Natural killer cell (primary cell): ENCODE measurements around the gene IFI44. TPM values are rescaled to one million over a fixed set of nuclear protein-coding genes. Genes with fewer than 3 reads are reported as not detected.
A peak's percentile ranks its signal among the peaks of the same experiment; 100 is the strongest.

Source experiments
- ATAC-seq, 3 donors: fragments of 150-1000 bp in 2 of 3; fragments of 200-7000 bp in 1 of 3; cut with Tn5 transposase; 1 replicate in 1 of 3; 2 replicates in 2 of 3; pipeline ENCODE4 v1.10.0; 2021; ENCODE audit warnings: mild to moderate bottlenecking in 2 of 3, moderate library complexity in 2 of 3
- DNase-seq, 2 donors: peaks; one replicate each; pipeline versions ENCODE4 v3.0.0 to v3.0.0-alpha.2; 2013 to 2021; ENCODE audit warnings: mixed read lengths in 1 of 2
- H3K27ac ChIP-seq: one replicate; pipeline ENCODE4 v1.5.1; 2013; ENCODE audit warnings: mild to moderate bottlenecking, low read length
- H3K27me3 ChIP-seq: one replicate; pipeline ENCODE4 v1.6.1; 2013; ENCODE audit warnings: low read length; ENCODE audit not compliant: control insufficient read depth, insufficient read depth
- H3K36me3 ChIP-seq: one replicate; pipeline ENCODE4 v1.6.1; 2013; ENCODE audit warnings: low read length; ENCODE audit not compliant: control insufficient read depth, insufficient read depth
- H3K4me1 ChIP-seq: one replicate; pipeline ENCODE4 v1.6.1; 2013; ENCODE audit warnings: low read length; ENCODE audit not compliant: control insufficient read depth, insufficient read depth
- H3K4me3 ChIP-seq: one replicate; pipeline ENCODE4 v1.5.1; 2013; ENCODE audit warnings: low read length
- H3K9me3 ChIP-seq: one replicate; pipeline ENCODE4 v1.6.1; 2013; ENCODE audit warnings: low read length; ENCODE audit not compliant: control insufficient read depth, insufficient read depth
- H3K27ac Mint-ChIP-seq, 2 donors: one replicate each; pipeline ENCODE4 v1.8.0; 2022; ENCODE audit warnings: mild to moderate bottlenecking in 2 of 2, mixed read lengths in 2 of 2, moderate library complexity in 1 of 2
- H3K27me3 Mint-ChIP-seq, 2 donors: one replicate each; pipeline ENCODE4 v1.8.0; 2022; ENCODE audit warnings: low read depth in 2 of 2, mixed read lengths in 2 of 2
- H3K36me3 Mint-ChIP-seq: one replicate; pipeline ENCODE4 v1.8.0; 2022; ENCODE audit warnings: mixed read lengths
- H3K4me1 Mint-ChIP-seq, 2 donors: one replicate each; pipeline ENCODE4 v1.8.0; 2022; ENCODE audit warnings: mixed read lengths in 2 of 2
- H3K4me3 Mint-ChIP-seq: one replicate; pipeline ENCODE4 v1.8.0; 2022; ENCODE audit warnings: mild to moderate bottlenecking, moderate library complexity, mixed read lengths
- H3K9me3 Mint-ChIP-seq, 2 donors: one replicate each; pipeline ENCODE4 v1.8.0; 2022; ENCODE audit warnings: mixed read lengths in 2 of 2
- CTCF ChIP-seq: fragments of 200-600 bp; IDR thresholded peaks from one replicate; pipeline ENCODE4 v1.8.0; 2022; ENCODE audit warnings: antibody characterized with exemption
- WGBS: methylation state at CpG from one replicate; pipeline ENCODE4 v1.1.7; 2013; ENCODE audit warnings: missing lambda C conversion rate; ENCODE audit not compliant: insufficient coverage; 5-methylcytosine and 5-hydroxymethylcytosine counted together
- intact Hi-C: fragments of 100-400 bp; cut with micrococcal nuclease; formaldehyde crosslinking; loops from one replicate; pipeline ENCODE4 v1.14.2; 2022
- total RNA-seq, 4 donors: library from RNA; stranded (reverse); fragments of 120-200 nt in 1 of 4; gene quantifications; one replicate each; pipeline versions ENCODE4 v1.2.3 to v1.2.4, GENCODE V29; 2013 to 2022

The IFI44 gene
- total RNA-seq, 3 donors from 2014 or later (not counting 1 experiment from before 2014, with no cell fraction given): 34.6 to 60.2 (median 35.5) TPM

DNA sequence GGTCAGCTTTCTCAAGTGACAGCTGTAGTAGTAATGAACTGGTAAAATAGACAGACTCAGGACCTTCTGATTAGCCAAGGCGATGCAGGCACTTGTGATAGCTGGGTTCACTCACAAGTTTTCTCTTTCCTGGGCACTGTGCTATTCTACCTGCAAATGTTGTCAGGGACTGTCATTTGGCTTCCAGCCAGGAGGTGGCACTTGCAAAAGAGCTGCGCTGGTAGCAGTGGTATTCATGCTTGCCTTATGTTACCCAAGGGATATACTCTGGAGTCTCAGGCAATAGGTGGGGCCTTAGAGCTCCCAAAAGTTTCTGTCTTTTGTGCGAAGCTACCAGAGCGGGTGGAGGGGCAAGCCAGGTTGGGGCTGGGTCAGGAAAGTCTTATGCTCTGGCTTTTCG, 23.5 kb downstream of the IFI44 start:
- H3K9me3 ChIP-seq: no peaks in the 10 kb centered on the region
- no peaks in the 10 kb centered on the region for H3K36me3 ChIP-seq
- WGBS: 92% methylated on average over 5 of the region's 5 CpGs
- TF ChIP-seq CTCF: no peak
- Mint-ChIP-seq H3K4me1 (peaks cover 4% of the 10 kb centered on the region in 2 donors), H3K36me3 (no peaks in the 10 kb centered on the region), H3K27ac (no peak overlapping the region), H3K4me3 (no peak overlapping the region), H3K27me3 (no peaks in the 10 kb centered on the region), H3K9me3 (no peaks in the 10 kb centered on the region)
- H3K4me1 ChIP-seq: no peaks in the 10 kb centered on the region
- peak in 1 of 2 donors; percentile 49 for DNase-seq
- intact Hi-C loops: no loop called here
- no peak overlapping the region for H3K4me3 ChIP-seq
- no peak for ATAC-seq
- H3K27ac ChIP-seq: no peak overlapping the region
- no peaks in the 10 kb centered on the region for H3K27me3 ChIP-seq

DNA sequence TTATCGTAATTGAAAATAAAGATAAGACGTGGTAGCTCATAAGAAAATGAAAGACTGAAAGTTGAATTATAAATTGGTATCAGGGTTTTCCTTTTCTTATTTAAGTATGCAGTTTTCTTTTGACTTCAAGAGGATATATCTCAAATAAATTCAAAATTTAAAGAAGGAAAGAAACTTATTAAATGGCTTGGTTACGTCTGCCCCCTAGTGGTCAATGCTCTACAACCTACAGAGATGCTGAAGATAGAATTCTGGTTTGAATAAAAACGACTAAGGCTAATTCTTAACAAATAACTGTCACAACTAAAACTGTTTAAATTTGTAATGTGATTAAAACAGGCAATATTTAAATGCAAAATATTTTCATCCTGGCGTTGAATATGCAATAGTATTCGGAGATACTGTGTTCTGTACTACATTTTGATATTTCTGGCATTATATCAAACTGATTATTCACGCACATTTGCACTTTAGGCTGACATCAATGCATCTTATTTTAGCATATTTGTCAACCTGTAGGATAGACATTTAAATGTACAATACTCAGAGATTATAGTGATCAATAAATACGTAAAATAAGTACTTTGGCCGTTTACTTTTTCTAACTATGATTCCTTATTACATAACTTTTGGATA, 26.8 kb downstream of the IFI44 start:
- 52% methylated on average over 4 of the region's 9 CpGs for WGBS

DNA sequence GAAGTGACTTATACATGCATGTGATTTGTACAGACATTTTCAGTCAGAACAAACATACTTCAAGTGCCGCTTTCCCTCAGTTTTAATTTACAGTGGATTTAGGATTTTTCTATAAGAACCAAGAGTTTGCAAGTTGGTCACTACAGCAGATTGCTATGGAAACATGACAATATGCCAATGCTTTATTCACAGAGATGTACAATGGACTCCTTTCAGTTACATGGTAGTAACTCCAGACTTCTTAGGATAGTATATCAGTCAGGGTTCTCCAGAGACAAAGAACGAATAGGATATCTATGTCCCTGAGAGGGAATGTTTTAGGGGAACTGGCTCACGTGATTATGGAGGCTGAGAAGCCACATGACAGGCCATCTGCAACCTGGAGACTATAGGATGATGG, 27.4 kb downstream of the IFI44 start:
- H3K27ac ChIP-seq: no peak overlapping the region
- Mint-ChIP-seq H3K9me3 (no peaks in the 10 kb centered on the region), H3K27me3 (peaks cover 0 to 7% of the 10 kb centered on the region in 2 donors), H3K4me3 (no peak overlapping the region), H3K4me1 (peaks cover 7% of the 10 kb centered on the region in 2 donors), H3K27ac (no peak overlapping the region), H3K36me3 (no peaks in the 10 kb centered on the region)
- H3K9me3 ChIP-seq: no peaks in the 10 kb centered on the region
- no peaks in the 10 kb centered on the region for H3K36me3 ChIP-seq
- H3K4me1 ChIP-seq: no peaks in the 10 kb centered on the region
- 86% methylated on average over 3 of the region's 3 CpGs for WGBS
- DNase-seq (no peak), ATAC-seq (no peak)
- no peaks in the 10 kb centered on the region for H3K27me3 ChIP-seq
- no peak overlapping the region for H3K4me3 ChIP-seq
- no peak for TF ChIP-seq CTCF
- intact Hi-C loops: loop anchor here (1.0 to 2.0 kb wide), 3 partner anchors 60 to 547 kb away; no protein-coding TSS in a partner anchor

More for the DNA sequence above, 26.8 kb downstream of the IFI44 start:
- Mint-ChIP-seq H3K4me1 (peaks cover 7% of the 10 kb centered on the region in 2 donors), H3K4me3 (no peak overlapping the region), H3K9me3 (no peaks in the 10 kb centered on the region), H3K27me3 (peaks cover 0 to 7% of the 10 kb centered on the region in 2 donors), H3K36me3 (no peaks in the 10 kb centered on the region), H3K27ac (no peak overlapping the region)
- peak in 2 of 3 donors; percentile 59 for ATAC-seq
- no peaks in the 10 kb centered on the region for H3K27me3 ChIP-seq
- no peaks in the 10 kb centered on the region for H3K9me3 ChIP-seq
- DNase-seq: peak in 1 of 2 donors; percentile 87
- H3K36me3 ChIP-seq: no peaks in the 10 kb centered on the region
- peak; percentile 91 for TF ChIP-seq CTCF
- intact Hi-C loops: loop anchor here (1.0 to 2.0 kb wide), 3 partner anchors 59 to 546 kb away; no protein-coding TSS in a partner anchor
- no peak overlapping the region for H3K4me3 ChIP-seq
- no peak overlapping the region for H3K27ac ChIP-seq
- no peaks in the 10 kb centered on the region for H3K4me1 ChIP-seq
